Left ventricle myocardium superior (tissue), 1 donor: Measurements from ENCODE around the gene CARNS1. TPM values are rescaled to one million over a fixed set of nuclear protein-coding genes. Genes with fewer than 3 reads are reported as not detected.

Experiments used
- ATAC-seq: fragments of 200-7000 bp; cut with Tn5 transposase; one replicate; pipeline ENCODE4 v1.9.1; 2020; ENCODE audit warnings: mild to moderate bottlenecking, moderate library complexity
- DNase-seq: peaks from one replicate; pipeline ENCODE4 v3.0.0-alpha.2; 2020
- intact Hi-C: fragments of 100-400 bp; cut with micrococcal nuclease; formaldehyde crosslinking; loops from one replicate; pipeline ENCODE4 v1.11.0; 2022
- long read RNA-seq: library from polyadenylated mRNA; unstranded; transcript quantifications from one replicate; pipeline ENCODE4 v2.0.0, GENCODE V29; 2021
- total RNA-seq: library from RNA; stranded (reverse); fragmentation: NEBNext Ultra II Directional; extraction: Animal tissue kit (Norgen Biotek cat#: 25700); gene quantifications from one replicate; pipeline ENCODE4 v1.2.1, GENCODE V29; 2021
- donor health status: DM: no; HTN: yes; CAD: no; lungs with severe emphysema.

CARNS1 gene
- total RNA-seq: 18.0 TPM
- long read RNA-seq, full-length matches to known transcripts: 7 of 44 reads
- long read RNA-seq, partial matches to known transcripts: 19 of 44 reads
- long read RNA-seq, other reads (novel, unspliced or antisense): 18 of 44 reads

GRCh38 chr11:67415501-67416304 lies at the start of gene CARNS1:
Gene CARNS1 (plus strand): TSS chr11:67415678. CDS start chr11:67416200, 522 bp downstream.
- peak; percentile 72 for DNase-seq
- peak; percentile 44 for ATAC-seq
- intact Hi-C loops: no loop called here

DNA sequence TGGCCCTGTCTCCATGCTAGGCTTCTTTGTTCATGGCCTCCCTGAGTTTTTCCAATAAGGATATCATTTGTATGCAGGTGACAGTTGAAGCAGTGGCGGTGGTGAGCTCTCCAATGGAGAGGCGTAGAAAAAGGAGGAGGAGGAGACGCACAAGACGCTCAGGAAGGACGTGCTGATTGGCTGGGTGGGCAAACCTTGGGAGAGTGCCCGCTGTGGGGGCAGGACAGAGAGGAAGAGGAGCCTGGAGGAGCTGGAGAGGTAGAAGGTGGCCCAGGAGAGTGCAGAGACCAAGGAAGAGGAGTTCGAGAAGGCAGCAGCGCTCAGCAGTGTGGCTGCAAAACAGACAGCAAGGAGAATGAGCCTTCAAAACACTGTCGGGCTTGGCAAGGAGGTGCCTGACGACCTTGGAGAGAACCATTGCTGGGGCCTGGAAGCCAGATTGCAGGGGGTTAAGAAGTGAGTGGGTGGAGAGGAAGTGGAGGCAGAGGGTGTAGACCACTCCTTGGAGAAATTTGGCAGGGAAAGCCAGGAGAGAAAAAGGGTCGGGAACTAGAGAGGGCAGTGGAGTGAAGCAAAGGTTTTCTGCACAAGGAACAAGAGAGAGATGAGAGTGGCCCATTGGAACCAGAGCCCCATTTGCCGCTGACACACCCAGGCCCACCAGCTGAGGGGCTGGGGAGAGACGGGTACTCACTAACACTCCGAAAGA lies 49.6 kb upstream of the CARNS1 start:
- ATAC-seq: no peak
- intact Hi-C loops: no loop called here
- DNase-seq: no peak

DNA sequence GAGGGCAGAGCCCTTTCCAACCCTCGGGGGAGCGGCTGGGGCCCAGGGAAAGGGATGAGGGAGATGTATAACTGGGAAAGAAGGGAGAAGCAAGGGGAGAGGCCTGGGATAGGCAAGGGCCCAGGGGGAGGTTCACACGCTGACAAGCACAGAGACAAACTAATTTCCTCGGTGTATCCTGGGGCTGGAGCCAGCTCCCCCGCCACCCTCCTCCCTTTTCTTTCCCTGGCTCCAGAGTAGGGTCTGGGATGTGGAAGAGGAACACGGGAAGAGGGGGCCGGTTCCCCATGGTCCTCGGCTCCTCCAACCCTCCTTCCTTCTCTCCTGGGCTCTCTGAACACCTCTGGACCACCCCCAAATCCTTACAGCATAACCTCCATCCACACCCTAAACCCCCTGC lies 48.9 kb upstream of the CARNS1 start:
- ATAC-seq (peak; percentile 47), DNase-seq (no peak)
- intact Hi-C loops: no loop called here

DNA sequence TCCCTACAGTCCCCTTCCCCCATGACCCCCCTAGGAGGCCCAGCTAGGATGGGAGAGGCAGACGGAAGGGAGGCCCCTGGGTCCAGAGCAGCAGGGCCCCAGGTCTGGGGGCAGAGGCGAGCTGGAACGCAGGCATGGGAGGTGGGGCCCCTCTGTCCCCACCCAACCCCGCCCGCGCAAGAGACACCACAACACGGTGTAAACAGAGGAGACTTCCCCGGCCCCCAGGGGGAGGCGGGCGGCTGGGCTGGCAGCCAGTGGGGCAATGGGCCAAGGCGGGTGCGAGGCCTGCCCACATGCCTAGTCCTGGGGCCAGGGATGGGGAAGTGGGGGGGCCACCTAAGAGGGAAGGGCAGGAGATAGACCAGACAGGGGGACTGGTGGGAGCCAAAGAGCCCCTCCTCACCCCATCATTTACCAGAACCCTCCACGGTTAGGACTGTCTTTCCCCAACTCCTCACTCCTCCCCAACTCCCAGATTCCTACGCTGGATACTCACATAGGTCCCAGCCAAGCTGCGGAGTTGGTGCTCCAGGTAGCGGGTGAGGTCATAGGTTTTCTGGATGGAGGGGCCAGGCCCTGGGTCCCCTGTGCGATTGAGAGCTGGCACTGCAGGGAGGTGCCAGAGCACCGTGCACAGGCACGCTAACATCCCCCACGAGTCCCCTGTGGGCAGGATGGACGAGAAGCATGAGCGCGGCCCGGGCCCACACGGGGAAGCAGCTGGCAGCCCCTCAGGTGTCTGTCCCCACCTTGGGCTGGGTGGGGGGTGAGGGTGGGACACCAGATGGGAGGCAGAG lies 48.3 kb upstream of the CARNS1 start:
- intact Hi-C loops: no loop called here
- DNase-seq (no peak), ATAC-seq (peak; percentile 19)

- ATAC-seq (no peak), DNase-seq (no peak)
- intact Hi-C loops: no loop called here
Measured at GRCh38 chr11:67367761-67368227, 47.7 kb upstream of the CARNS1 start.

GRCh38 chr11:67368621-67369020 lies 46.9 kb upstream of the CARNS1 start:
- ATAC-seq (no peak), DNase-seq (no peak)
- intact Hi-C loops: no loop called here

DNA sequence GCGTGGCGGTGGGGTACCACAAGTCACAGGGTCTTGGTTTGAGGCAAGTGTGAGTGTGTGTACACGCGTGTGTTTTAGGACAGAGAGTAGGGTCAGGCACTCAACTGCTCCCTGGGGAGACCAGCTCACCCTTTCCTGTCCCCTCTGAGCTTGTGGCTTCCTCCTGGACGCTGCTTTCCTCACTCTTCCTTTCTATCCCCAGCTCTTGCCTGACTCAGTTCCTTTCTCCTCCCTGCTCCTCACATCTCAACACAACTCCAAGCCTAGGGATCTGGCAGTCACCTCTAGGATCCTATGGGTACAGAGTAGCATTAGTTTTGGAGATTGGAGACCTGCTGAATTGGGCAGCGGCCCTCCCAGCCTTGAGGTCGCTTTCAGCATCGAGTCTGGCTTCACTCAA lies 46.2 kb upstream of the CARNS1 start:
- intact Hi-C loops: no loop called here
- ATAC-seq (no peak), DNase-seq (no peak)

DNA sequence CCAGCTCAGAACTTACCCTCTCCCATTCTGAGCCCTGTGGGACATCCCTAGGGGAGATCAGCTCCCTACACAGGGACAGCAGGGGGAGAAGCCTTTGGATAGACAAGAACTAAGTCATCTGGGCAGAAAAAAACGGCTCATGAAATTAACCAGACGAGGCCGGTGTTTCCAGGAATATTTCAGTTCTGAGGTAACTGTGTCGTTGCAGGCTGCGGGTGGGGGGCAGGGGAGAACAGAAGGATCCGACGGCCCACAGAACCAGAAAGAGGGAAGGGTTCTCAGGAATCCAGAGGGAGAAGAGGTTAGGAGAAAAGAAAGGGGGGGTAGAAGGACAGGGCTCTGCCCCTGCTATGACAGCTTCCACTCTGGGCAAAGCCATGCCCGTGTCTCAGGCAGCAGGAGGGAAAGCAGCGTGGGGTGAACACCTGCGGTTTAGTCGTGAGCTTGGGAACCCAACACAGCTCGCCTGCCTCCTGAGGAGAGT lies 45.6 kb upstream of the CARNS1 start:
- DNase-seq: no peak
- intact Hi-C loops: no loop called here
- ATAC-seq: no peak

DNA sequence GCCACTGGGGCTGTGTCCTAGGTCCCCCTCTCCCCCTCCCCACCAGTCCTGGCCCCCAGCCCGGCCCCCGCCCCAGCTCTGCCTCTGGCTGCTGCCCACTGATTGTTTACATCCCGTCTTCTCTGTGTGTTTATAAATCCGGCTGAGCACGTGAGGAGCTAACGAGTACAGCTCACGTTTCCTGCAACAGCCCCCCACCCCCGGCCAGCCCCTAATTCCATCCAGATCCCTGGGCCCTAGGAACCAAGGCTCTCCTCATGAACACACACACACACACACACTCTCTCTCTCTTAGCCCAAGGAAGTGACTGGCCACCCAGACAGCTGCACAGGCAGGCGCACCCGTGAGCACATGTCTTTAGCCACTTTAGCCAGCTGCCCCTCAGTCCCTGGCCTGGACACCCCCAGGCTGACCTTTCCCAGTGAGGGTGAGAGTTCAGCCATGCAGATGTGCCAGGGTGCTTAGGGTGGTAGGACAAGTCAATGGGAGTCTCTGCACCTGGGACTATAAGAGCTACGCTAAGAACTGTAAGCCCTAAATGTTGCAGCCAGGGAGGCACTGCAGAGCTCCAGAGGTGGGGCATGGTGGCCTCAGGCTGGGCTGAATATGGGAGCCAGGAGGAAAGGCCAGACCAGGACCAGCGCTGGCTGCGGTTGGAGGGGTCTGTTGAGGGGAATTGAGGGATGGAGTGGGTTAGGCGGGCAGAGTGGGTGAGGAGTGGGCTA lies 45.0 kb upstream of the CARNS1 start:
- intact Hi-C loops: no loop called here
- no peak for ATAC-seq
- DNase-seq: no peak

- intact Hi-C loops: no loop called here
- ATAC-seq (peak; percentile 17), DNase-seq (no peak)
Measured at GRCh38 chr11:67371189-67371910, 44.1 kb upstream of the CARNS1 start.

GRCh38 chr11:67371911-67372320 lies 43.6 kb upstream of the CARNS1 start:
- intact Hi-C loops: no loop called here
- DNase-seq (no peak), ATAC-seq (no peak)

DNA sequence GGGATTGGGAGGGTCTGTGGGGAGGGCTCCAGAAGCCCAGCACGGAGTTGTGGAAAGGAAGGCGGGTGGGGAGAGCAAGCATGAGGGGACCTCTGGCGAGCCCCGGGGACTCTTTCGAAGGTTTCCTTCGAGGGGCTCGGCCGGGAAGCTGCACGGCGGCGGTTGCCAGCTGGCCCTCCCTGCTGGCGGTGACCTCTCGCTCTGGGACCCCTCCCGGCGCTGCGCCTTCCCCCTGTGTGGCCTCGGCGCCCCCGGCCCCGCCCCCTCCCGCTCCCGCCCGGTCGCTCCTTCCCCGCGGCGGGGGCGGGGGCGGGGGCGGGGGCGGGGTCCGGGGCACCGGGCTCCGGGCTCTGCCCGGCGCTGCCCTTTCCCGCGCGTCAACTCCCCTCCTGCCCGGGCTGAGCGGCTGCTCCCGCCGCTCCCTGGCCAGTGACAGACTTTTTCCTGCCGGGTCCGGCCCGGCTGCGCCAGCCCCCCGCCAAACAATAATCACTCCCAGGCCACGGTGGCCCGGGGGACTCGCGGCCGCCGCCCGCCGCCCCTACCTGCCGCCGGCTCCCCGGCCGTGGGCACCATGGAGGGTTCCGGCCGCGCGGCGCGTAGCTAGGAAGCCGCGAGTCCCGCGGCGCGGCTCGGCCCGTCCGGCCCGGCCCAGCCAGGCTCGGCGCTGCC lies 43.0 kb upstream of the CARNS1 start:
- intact Hi-C loops: no loop called here
- ATAC-seq (peak; percentile 29), DNase-seq (peak; percentile 67)

DNA sequence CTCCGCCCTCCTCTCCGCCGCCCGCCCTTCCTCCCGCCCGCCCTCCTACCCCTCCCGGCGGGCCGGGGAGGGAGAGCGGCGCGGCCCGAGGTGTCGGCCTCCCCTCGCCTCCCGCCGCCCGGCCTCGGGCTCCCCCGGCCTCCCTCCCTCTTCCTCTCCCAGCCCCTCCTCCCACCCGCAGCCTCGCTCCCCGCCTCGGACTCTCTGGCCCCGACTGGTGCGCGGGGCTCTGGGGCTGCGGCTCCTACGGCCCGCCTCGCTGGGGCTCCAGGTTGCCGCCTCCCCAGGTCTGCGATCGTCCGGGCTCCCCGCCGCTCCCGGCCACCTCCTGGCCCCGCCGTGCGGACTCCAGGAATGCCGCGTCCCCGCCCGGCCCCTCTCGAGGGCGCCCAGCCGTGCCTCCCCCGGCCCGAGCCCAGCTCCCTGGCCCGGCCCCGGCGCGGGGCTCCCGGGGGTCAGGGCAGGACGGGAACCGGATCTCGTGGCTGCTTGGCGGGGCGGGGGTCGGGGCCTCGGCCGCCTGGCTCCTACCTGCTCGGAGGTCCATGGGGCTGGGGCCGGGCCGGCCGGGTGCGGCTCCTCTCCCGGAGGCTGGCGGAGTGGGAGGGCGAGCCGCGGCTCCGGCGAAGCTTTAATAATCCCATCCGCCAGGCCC lies 42.4 kb upstream of the CARNS1 start, which contains the start of gene CLCF1:
CLCF1 (minus strand) TSS at position 606 of the 655 bp plus-strand sequence; CDS start at position 547, 59 bp downstream.
- intact Hi-C loops: no loop called here
- DNase-seq (peak; percentile 81), ATAC-seq (peak; percentile 74)

GRCh38 chr11:67373648-67374570 lies 41.6 kb upstream of the CARNS1 start:
- intact Hi-C loops: no loop called here
- peak; percentile 68 for DNase-seq
- ATAC-seq: peak; percentile 58

DNA sequence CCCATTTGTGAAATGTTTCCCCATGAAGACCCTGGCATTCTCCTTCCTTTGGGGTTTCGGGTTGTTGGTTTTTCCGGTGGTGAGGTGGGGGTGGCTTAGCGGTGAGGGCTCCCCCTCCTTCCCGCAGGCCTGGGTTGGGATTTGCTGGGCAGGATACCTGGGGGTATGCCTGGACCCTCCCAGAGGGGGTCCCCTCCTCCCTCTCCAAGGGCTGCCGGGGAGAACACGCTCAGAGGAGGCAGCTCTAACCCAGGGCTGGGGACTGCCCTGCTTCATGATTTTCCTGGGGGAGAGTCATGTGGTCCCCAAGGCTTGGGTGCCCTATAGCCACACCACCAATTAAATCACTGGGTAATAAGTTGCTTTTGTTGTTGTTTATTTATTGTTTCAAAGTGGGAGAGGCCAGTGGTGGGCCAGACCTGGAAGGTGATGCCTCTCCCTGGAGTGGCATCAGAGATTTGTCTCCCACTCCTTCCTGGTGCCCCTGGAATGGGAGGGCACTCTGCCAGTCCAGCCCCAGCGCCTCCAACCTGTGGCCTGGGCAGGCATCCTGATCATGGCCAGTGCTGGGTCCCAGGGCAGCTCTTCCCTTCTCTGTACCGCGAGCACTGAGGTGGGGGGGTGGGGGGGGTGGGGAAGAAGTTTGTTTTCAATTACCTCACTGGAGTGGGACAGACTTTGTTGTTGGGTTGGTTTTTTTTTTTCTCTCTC lies 40.8 kb upstream of the CARNS1 start:
- intact Hi-C loops: no loop called here
- DNase-seq (no peak), ATAC-seq (no peak)
